ENCODE results near the gene ADAM15. TPM values are rescaled to one million over a fixed set of nuclear protein-coding genes. Genes with fewer than 3 reads are reported as not detected.
A peak's percentile ranks its signal among the peaks of the same experiment; 100 is the strongest.

Gene ADAM15
- total and polyA plus RNA-seq, 4 donors, result 10.8 to 26.8 (median 17.5) TPM

DNA sequence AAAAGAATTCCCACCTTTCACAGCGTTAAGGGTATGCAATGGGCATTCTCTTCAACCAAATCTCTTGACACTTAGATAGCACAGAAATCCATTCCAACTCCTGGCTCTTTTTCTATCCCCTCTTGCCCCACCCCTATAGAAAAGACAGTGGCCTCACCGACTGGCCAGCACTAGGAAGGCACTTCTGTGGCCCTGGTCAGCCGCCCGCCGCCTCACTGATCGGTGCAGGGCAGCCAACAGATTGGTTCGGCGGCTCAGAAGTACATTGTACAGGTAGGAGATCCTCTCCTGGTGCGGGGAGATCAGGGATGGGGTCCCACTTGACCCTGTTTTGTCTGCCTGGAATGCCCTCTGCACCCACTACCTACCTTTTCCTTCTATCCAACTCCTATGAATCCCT, 26.8 kb upstream of the ADAM15 start:
- 94% methylated on average over 9 of the region's 9 CpGs for WGBS
- DNase-seq (ENCODE audit: low spot score), result no peak
- Histone ChIP-seq H3K36me3 (ENCODE audit: control insufficient read depth in 4 of 4, insufficient read depth in 3 of 4, low read depth in 1 of 4, low read length in 3 of 4) (no peaks in the 10 kb centered on the region), H3K27me3 (ENCODE audit: control insufficient read depth in 4 of 4, insufficient read depth in 4 of 4, low read length in 3 of 4) (no peaks in the 10 kb centered on the region), H3K4me1 (ENCODE audit: control insufficient read depth in 4 of 4, insufficient read depth in 4 of 4, low read length in 3 of 4) (peaks cover 0 to 19% (median 11%) of the 10 kb centered on the region in 4 donors), H3K9ac (ENCODE audit: low read depth in 1 of 2, low read length in 2 of 2) (no peak overlapping the region), H3K27ac (ENCODE audit: low read depth in 1 of 2, low read length in 2 of 2) (peak overlapping the region in 1 of 2 donors; percentile 20), H3K4me3 (ENCODE audit: low read depth in 1 of 3, low read length in 3 of 3) (no peak overlapping the region), H3K9me3 (ENCODE audit: control insufficient read depth in 4 of 4, low read length in 3 of 4) (no peaks in the 10 kb centered on the region)
- no peak for TF ChIP-seq FOXA2 (IDR thresholded peaks at IDR 0.05)
- TF ChIP-seq, protein P1, sequence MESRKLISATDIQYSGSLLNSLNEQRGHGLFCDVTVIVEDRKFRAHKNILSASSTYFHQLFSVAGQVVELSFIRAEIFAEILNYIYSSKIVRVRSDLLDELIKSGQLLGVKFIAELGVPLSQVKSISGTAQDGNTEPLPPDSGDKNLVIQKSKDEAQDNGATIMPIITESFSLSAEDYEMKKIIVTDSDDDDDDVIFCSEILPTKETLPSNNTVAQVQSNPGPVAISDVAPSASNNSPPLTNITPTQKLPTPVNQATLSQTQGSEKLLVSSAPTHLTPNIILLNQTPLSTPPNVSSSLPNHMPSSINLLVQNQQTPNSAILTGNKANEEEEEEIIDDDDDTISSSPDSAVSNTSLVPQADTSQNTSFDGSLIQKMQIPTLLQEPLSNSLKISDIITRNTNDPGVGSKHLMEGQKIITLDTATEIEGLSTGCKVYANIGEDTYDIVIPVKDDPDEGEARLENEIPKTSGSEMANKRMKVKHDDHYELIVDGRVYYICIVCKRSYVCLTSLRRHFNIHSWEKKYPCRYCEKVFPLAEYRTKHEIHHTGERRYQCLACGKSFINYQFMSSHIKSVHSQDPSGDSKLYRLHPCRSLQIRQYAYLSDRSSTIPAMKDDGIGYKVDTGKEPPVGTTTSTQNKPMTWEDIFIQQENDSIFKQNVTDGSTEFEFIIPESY (IDR thresholded peaks at IDR 0.05), result no peak
- TF ChIP-seq, protein P2, sequence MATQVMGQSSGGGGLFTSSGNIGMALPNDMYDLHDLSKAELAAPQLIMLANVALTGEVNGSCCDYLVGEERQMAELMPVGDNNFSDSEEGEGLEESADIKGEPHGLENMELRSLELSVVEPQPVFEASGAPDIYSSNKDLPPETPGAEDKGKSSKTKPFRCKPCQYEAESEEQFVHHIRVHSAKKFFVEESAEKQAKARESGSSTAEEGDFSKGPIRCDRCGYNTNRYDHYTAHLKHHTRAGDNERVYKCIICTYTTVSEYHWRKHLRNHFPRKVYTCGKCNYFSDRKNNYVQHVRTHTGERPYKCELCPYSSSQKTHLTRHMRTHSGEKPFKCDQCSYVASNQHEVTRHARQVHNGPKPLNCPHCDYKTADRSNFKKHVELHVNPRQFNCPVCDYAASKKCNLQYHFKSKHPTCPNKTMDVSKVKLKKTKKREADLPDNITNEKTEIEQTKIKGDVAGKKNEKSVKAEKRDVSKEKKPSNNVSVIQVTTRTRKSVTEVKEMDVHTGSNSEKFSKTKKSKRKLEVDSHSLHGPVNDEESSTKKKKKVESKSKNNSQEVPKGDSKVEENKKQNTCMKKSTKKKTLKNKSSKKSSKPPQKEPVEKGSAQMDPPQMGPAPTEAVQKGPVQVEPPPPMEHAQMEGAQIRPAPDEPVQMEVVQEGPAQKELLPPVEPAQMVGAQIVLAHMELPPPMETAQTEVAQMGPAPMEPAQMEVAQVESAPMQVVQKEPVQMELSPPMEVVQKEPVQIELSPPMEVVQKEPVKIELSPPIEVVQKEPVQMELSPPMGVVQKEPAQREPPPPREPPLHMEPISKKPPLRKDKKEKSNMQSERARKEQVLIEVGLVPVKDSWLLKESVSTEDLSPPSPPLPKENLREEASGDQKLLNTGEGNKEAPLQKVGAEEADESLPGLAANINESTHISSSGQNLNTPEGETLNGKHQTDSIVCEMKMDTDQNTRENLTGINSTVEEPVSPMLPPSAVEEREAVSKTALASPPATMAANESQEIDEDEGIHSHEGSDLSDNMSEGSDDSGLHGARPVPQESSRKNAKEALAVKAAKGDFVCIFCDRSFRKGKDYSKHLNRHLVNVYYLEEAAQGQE (IDR thresholded peaks at IDR 0.05), result no peak
- TF ChIP-seq, protein P3, sequence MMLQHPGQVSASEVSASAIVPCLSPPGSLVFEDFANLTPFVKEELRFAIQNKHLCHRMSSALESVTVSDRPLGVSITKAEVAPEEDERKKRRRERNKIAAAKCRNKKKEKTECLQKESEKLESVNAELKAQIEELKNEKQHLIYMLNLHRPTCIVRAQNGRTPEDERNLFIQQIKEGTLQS (IDR thresholded peaks at IDR 0.05), result no peak
- TF ChIP-seq TAF1 (conservative IDR thresholded peaks at IDR 0.05), result no peak
- no peak for TF ChIP-seq JUND (IDR thresholded peaks at IDR 0.05)
- TF ChIP-seq SP1 (IDR thresholded peaks at IDR 0.05), result no peak
- TF ChIP-seq RAD21 (IDR thresholded peaks at IDR 0.05), result no peak
- TF ChIP-seq GABPA (IDR thresholded peaks at IDR 0.05 in 1 of 2, conservative IDR thresholded peaks at IDR 0.05 in 1 of 2), result no peak
- no peak for TF ChIP-seq YY1 (IDR thresholded peaks at IDR 0.05)
- no peak for TF ChIP-seq NR2F2 (IDR thresholded peaks at IDR 0.05)
- no peak for TF ChIP-seq FOXA1 (IDR thresholded peaks at IDR 0.05)
- no peak for TF ChIP-seq HNF4G (IDR thresholded peaks at IDR 0.05)
- TF ChIP-seq, protein P4, sequence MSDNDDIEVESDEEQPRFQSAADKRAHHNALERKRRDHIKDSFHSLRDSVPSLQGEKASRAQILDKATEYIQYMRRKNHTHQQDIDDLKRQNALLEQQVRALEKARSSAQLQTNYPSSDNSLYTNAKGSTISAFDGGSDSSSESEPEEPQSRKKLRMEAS (IDR thresholded peaks at IDR 0.05), result no peak
- no peak for TF ChIP-seq RXRA (IDR thresholded peaks at IDR 0.05)

DNA sequence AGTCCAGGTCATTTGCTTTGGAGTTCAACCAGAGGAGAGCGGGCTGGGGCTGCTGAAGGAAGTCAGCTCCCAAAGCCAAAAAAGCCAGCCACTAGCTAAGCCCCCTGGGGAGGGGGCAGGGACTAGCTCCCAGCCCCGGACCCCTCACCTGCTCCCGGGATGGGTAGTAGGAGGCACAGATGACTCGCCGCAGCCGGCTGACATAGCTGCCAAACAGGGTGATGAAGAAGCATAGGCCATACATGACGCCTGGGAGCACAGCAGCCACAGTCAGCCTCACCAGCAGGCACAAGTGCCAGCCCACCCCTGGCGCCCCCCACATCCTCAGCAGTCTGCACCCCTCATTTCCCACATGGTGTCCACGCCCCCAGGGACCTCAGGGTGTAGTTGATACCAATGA, 25.0 kb upstream of the ADAM15 start:
- H3K27me3 ChIP-seq (ENCODE audit: control insufficient read depth in 4 of 4, insufficient read depth in 4 of 4, low read length in 3 of 4), result no peaks in the 10 kb centered on the region
- H3K9ac ChIP-seq (ENCODE audit: low read depth in 1 of 2, low read length in 2 of 2), result no peak overlapping the region
- no peak overlapping the region for H3K4me3 ChIP-seq (ENCODE audit: low read depth in 1 of 3, low read length in 3 of 3)
- H3K36me3 ChIP-seq (ENCODE audit: control insufficient read depth in 4 of 4, insufficient read depth in 3 of 4, low read depth in 1 of 4, low read length in 3 of 4), result no peaks in the 10 kb centered on the region
- WGBS, result 86% methylated on average over 9 of the region's 9 CpGs
- no peaks in the 10 kb centered on the region for H3K9me3 ChIP-seq (ENCODE audit: control insufficient read depth in 4 of 4, low read length in 3 of 4)
- peaks cover 0 to 19% (median 11%) of the 10 kb centered on the region in 4 donors for H3K4me1 ChIP-seq (ENCODE audit: control insufficient read depth in 4 of 4, insufficient read depth in 4 of 4, low read length in 3 of 4)
- no peak overlapping the region for H3K27ac ChIP-seq (ENCODE audit: low read depth in 1 of 2, low read length in 2 of 2)
- DNase-seq (ENCODE audit: low spot score), result no peak
- TF ChIP-seq, protein P1 (IDR thresholded peaks at IDR 0.05), result no peak
- TF ChIP-seq TAF1 (conservative IDR thresholded peaks at IDR 0.05) (no peak), GABPA (IDR thresholded peaks at IDR 0.05 in 1 of 2, conservative IDR thresholded peaks at IDR 0.05 in 1 of 2) (no peak), HNF4G (IDR thresholded peaks at IDR 0.05) (no peak), SP1 (IDR thresholded peaks at IDR 0.05) (no peak), FOXA2 (IDR thresholded peaks at IDR 0.05) (no peak), RAD21 (IDR thresholded peaks at IDR 0.05) (no peak), FOXA1 (IDR thresholded peaks at IDR 0.05) (no peak), YY1 (IDR thresholded peaks at IDR 0.05) (no peak), RXRA (IDR thresholded peaks at IDR 0.05) (no peak), EGR1 (IDR thresholded peaks at IDR 0.05; ENCODE audit: low read depth in 2 of 2) (no peak), JUND (IDR thresholded peaks at IDR 0.05) (no peak)
- TF ChIP-seq, protein P2 (IDR thresholded peaks at IDR 0.05), result no peak
- TF ChIP-seq, protein P4 (IDR thresholded peaks at IDR 0.05), result no peak
- TF ChIP-seq, protein P3 (IDR thresholded peaks at IDR 0.05), result no peak
